NCI-H187 (cell line): Measurements from ENCODE around the gene ANAPC2.
A peak's percentile ranks its signal among the peaks of the same experiment; 100 is the strongest.

Experiments
- DNase-seq, 2 experiments: peaks; one replicate each; lab custom pipeline; 2025; lab: John Stamatoyannopoulos, UW

Gene ANAPC2

DNA sequence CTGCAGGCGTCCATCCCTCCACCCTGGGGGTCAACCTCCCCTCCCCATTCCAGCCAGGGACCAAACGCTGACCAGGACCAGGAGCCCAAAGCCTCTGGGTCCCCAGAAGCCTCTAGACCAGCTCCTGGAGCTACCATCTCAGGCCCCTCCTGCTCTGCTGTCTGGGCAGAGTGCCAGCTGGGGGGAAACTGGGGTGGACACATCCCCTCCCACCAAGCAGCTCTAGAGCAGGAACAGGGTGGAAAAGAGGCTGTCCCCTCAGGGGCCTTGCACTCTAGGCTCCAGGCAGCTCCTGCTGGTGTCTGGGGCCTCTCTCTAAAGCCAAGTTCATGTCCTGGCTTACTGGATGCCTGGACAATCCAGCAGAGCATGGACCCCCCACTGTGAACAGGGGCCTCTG is 4.5 kb upstream of the ANAPC2 start:
- no peak for DNase-seq

DNA sequence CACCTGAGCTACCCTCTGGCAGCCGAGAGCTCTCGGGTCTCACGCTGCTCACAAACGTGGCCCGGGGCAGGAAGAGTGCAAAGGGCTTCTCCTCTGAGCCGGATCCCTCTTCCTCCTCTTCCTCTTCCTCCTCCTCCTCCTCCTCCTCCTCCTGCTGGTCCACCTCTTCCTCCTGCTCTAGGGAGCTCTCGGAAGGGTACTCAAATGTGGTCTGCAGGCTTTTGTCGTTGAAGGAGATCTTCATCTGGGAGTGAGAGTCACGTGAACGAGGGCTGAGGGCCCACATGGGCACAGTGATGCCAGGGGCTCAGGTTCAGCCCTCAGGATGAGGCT is 4.1 kb upstream of the ANAPC2 start:
- no peak for DNase-seq

DNA sequence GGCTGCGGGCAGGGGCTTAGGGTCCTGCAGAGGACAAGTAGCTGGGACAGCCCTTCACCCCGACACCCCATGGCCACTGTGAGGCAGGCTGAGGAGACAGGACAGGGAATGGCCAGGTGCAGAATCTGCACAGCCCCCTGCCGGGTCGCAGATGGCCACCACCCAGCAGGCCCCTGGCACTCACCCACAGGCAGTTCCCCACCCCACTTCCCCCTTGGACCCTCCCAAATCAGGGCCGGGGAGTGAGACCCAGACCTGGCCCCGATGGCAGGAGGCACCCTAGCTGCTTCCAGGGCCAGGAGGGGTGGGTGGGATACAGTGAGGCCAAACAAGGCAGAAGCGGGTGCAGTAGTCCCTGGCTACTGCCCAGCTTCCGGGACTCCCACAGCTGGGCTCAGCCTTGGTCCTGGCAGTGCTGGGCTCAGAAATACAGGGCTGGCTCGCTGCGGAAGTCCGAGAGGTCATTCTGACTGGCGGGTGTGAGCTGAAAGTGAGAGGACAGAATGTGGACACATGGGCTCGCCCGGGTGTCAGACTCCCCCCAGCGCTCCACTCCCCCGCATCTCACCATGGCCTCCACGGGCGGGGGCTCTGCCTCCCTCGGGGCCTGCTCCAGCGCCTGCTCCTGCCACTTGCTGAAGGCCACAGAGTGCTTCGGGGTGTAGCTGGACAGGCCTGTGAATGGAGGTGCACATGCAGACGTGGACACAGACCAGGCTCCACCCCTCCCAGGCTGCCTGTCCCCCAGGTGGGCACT is 3.5 kb upstream of the ANAPC2 start:
- DNase-seq, result no peak

DNA sequence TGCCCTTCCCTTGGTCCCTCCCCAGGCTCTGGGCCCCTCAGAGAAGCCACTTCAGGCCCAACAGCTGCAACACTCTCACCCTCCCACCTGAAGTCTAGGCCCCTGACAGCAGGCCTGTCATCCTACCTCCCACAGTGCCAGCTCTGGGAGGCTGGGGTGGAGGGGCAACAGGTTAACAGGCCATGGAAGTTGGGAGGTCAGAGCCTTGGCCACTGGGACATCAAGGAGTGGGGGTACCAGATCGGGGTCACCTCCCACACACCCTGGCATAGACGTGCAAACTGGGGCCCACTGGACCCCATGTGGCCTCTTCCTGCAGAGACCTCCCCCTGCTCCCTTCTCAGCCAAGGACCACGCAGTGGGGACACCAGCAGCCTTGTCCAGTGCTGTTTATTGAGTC is 2.9 kb upstream of the ANAPC2 start:
- DNase-seq, result no peak

DNA sequence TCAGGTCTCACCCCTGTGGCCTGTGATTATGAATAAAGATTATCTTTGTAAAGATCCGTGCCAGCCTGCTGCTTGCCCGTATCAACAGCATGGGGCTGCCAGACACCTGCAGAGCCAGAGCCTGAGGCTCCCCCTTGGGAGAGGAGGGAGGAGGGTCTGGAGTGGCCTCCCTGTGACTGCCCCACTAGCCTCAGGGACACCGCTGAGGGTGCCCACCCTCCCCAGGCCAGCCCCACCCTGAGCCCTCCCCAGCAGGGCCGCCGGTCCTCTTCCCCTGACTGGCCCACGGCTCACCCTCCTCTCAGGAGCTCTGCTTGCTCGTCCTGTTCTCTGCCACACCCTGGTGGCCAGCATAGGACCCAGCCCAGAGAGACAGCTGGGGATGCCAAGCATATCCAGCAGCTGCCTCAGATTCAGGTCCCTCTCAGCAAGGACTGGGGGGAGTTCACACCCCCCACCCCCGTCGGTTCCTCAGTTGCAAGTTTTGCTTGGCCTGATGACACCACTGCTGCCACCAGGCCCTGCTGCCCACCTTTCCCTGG is 2.0 kb upstream of the ANAPC2 start:
- no peak for DNase-seq

DNA sequence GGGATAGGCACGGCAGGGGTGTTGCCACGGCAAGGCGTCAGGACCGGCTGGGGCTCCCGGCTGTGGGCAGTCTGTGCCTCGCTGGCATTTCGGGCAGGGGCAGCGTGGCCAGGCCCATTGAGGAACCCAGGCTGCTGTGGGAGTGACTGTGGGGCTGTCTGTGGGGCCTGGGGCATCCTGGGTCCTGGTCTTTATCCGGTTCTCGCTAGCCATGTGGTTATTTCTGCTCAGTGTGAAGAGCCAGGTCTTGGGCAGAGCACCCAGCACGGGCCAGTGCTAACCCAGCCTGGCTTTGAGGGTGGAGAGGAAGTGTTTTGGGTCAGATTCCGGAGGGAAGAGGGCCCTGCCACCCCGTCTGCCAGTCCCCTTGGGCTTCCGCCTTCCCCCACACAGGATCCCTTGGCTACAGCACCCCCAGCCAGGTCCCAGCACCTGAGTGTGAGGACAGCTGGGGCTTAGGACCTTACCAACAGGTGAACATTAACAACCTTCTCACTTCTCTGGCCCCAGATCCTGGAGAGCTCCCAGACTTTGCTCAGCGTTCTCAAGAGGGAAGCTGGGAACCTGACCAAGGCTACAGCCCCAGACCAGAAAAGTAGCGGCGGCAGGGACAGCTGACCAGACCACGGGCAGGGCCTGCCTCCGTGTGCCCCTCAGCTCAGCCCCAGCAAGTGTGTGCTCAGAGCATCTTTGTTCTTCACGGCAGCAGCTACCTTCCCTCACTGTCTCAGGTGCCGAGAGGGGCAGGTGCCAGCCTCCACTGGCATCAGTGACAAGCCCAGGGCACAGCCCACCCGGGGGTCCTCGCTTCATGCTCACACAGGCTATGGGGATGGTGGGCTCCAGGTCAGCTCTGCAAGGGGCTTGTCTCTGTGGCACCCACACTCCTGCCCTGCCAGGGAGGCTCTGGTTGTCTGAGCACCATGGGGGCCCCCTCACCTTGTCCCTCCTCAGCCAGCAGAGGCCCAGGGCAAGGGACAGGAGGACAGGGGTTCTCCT is 1.2 kb upstream of the ANAPC2 start:
- DNase-seq, result no peak

DNA sequence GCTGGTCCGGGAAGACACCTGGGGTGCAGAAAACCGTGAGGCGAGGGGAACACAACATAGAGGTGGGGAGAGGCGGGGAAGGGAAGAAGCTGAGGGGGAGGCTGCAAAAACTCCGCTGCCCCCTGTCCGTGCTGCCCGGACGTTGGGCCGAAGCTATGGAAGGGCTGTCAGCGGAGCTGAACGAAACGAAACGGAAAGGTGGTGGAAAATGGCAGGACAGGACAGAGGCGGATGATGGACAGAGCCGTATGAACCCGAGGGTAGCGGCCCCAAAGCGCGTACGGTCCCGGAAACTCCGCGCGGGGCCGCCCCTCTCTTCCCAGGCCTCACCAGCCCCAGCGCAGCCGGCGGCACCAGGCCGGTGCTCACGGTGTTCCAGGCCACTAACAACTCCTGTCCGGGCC is 272 bp downstream of the ANAPC2 start:
- no peak for DNase-seq

DNA sequence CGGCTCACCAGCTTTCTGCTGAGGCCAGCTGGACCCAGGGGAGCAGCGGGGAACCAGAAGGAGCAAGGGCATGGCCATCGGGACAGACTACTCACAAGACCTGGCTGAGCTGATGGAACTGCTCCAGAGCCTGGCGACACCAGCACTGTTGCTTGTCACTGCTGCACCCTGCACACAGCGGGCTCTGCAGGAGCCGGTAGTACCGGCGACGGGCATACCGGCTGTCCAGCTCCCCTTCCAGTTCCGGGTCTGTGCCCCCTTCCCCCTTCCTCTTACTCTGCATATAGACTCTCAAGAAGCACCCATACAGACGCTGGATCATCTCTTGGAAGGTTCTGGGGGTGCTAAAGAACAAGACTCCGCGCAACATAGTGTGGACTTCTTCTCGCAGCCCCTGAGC is 974 bp downstream of the ANAPC2 start:
- no peak for DNase-seq

DNA sequence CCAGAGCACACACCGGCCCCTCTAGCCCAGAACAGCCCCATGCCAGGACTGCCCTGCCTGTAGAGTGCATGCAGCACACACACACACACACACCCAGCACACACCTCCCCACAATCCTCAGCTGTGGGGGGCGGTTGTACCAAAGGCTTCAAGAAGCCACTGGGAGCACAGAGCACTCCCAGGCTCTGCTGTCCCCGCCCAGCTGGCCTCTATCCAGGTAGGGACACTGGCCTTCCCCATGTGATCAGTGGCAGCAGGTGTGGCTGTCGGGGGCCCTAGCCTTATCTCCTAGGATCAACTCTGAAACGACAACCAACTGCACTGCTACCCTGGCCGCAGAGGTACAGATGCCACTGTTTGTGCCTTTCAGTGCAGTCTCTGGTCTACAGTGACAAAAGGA is 2.0 kb downstream of the ANAPC2 start:
- DNase-seq, result no peak

DNA sequence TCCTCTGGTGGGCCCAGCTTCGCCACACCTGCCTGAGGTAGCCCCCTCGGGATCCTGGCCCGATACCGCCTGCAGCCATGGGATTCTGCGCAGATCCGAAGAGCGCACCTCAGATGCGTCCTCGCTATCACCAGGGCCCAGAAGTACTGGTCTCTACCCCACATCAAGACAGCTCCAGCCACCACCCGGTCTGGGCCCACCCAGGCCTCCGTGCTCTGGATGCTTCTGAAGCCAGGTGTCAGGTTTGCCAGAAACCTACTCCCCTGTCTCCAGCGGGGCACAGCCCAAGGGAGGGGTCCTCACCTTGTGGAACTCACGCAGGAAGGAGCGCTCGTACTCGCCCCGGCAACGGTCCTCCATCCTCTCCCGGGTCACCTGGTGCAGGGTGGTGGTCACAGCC is 2.4 kb downstream of the ANAPC2 start:
- DNase-seq, result no peak

DNA sequence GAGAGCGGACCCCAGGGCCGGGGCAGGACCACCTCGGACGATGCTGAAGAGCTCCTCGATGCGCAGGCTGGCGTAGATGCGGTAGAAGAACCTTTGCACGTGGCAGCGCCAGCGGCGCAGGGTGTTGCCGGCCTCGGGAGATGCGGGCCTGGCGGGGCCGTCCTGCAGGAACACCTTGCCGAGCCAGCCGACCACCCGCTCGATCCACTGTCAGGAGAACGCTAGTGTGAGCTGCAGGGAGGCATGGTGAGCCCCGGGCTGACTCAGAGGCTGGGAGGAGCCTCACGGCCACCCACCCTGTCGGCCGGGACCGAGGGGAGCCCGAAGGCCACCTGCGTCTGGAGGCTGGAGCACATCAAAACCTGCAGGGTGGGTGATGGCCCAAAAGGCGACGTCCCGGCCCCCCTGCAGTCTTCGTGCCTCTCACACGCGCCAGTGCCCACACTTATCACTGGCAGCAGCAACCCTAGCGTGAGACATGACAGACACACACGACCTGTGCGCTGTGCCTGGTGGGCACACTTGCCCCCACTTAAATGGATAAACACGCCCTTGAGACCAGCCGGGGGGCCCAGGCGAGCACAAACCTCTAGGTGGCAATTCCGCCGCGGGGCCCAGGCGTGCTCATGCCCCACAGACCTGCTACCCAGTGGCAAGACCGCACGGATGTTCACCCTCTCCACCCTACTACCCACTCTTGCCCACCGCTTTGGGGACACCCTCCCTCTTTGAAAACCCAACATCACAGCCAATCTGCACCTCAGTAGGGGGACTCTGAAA is 3.3 kb downstream of the ANAPC2 start:
- no peak for DNase-seq

DNA sequence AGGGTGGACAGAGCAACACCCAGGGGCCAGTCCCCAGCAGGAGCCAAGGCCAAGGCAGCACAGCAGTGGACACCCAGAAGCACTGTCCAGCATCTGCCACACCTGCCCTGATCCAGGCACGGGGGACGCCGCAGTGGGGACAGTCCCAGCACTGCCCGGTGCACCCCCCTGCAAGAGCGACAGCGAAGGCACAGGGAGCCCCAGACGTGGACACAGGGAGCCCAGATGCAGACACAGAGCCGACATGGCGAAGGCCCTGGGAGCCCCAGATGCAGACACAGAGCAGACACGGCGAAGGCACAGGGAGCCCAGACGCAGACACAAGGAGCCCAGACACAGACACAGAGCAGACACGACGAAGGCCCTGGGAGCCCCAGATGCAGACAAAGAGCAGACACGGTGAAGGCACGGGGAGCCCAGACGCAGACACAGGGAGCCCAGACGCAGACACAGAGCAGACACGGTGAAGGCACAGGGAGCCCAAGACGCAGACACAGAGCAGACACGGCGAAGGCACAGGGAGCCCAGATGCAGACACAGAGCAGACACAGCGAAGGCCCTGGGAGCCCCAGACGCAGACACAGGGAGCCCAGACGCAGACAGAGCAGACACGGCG is 4.3 kb downstream of the ANAPC2 start:
- DNase-seq, result no peak

DNA sequence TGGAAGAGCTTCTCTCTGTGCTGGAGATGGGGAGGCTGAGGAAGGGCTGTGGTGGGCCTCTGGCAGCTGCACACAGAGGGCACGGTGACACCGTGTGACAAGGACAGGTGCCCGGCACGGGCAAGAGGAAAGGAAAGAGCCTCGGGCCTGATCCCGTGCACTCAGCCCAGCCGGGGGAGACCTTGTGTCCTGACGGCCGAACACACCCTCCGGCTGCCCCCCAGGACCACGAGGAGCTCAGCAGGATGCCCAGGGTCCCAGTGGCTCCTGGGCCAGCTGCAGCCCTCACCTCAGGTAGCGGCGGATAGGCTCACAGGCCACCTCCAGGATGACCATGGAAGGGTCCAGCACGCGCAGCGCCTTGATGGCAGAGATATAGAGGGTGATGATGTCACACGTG is 5.5 kb downstream of the ANAPC2 start:
- no peak for DNase-seq

DNA sequence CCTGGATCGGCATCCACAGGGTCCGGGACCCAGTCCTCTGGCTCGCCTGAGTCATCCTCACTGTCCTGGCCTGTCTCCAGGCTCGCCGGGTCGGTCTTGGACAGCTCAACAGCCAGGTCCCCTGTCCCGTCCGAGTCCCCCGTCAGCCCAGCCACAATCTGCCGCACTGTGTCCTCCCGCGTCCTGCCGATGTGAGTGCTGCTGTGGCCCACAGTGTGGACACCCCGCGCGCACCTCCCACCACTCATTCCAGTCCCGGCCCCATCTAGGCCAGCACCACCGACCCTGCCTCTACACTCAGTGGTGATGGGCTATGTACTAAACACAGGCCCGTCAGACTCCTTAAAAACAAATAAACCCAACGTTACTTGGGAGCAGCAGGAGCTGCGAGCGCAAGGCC is 6.7 kb downstream of the ANAPC2 start:
- no peak for DNase-seq

DNA sequence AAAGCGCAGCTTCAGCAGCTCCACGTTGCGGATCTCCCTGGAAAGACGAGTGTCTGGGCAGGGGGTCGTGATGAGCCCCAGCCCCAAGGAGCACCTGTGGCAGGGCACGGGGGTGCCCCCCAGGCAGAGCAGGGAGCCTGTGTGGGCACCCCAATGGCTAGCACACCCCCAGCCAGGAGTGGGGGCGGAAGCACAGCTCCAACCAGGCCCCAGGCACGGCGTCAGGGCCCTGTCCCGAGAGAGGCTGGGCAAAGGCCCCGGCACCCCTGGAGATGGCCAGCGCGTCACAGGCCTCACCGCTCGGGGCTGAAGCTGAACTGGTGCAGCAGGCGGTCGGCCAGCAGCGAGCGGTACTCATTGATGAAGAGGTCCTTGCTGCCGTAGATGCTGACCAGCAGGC is 7.9 kb downstream of the ANAPC2 start:
- no peak for DNase-seq

DNA sequence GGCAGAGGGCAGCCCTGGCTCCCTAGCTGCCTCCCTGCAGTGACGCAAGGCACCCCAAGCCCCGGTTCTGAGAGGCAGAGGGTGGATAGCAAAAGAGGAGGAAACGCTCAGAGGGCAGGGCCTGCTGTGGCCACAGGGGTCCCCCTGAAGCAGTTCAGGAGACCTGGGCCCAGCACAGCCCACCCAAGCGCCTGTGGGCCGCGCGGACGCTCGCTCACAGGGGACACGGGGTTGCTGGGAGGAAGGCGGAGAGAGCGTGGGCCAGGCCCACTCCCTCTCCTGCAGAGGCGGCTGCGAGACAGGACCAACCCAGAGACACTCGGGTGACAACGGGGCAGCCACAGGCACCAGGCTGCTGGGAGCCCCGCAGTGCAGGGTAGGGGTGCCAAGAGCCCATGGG is 8.6 kb downstream of the ANAPC2 start:
- no peak for DNase-seq

DNA sequence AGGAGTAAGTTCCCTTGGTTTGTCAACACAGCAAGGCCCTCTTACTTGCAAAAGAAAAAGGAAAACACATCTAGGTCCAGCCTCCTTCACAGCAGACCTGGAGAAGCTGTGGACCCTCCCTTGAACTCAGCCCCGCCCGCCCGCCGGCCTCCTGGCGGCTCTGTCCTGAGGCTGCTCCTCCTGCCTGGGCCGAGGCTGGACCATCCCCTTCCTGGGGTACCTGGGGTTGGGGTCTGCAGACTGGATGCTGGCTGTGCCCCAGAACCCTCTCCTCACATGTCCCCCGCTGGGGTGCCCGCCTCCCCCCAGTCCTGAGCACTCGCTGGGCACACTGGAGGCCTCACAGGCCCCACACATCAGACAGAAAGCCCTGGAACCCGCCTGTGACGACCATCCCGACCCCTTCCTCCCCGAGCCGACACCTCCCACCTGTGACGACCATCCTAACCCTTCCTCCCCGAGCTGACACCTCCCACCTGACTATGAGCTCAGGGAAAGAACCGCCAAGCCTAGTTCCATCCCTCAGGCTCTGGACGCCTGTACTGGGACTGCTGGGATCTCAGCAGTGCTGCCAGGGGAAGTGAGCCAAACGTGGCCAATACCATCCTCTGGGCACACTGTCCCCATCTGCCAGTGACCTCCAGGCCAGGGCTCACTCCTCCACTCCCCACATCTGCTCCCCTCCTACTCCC is 9.3 kb downstream of the ANAPC2 start:
- no peak for DNase-seq

DNA sequence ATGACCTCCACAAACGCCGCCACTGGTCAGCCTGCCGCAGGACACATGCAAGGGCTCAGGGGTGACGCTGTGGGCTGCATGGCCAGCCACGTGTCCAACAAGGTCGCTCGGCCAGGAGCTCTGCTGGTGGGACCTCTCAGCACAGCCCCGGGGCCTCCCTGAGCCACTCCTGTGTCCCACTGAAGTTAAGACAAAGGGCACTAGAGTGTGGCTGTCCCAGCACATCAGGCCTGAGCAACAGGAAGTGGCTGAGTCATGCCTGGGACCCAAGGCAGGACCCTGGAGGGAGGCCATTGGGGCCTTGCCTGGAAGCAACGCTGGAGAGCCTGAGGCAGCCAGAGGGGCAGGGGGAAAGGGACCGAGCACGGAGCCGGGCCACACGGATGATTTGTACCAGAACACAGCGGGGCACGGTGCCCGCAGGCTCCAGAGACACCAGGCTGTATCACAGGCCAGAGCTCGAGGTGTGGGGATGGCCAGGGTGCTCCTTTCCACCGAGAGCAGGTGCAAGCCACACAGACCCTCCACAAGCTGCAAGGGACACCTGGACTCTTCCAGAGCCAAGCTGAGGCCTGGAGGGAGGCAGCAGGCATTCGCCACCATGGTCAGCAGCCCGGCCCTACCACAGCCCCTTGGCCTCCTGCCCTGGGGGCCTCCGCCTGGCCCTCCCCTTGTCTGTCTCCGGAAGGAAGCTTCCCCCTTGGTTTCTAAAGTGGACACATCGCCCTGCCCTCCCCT is 10.0 kb downstream of the ANAPC2 start:
- no peak for DNase-seq

DNA sequence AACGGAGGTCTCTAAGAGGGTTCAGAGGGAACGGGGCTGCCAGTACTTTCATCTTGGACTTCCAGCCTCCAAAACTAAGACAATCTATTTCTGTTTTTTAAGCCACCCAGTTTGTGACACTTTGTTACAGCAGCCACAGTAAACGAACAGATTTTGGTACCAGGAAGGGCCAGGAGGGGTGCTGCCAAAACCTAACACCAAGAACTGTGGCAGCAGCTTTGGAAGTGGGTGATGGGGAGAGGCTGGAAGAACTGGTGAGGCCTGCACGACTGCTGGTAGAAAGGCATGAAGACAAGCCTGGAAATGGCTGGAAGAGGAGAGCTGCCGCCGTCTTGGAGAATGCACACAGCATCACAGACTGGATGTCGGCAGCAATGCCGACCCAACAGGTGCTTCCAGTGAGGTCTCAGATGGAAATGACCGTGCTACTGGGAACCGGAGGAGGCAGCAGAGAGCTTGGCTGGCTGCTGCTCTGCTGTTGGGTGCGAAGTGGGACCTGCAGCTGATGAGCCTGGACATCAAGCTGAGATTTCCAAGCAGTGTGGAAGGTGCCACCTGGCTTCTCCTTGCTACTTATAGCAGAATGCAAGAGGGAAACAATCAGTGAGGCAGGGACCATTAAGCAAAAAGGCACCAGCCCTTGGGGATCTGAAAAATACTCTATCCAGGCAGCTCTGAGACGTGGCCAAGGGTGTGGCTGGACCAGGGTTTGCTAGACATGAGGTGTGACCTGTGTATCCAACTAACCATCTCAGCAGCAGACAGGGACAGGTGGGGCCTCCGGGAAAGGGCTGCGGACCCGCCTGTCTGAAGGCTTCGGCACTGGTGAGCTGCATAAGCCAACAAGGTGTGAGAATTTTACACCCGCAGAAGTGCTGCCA is 11.8 kb downstream of the ANAPC2 start:
- peak in 1 of 2 experiments; percentile 9 for DNase-seq
